ENCODE data around the gene BAHCC1. TPM values are rescaled to one million over a fixed set of nuclear protein-coding genes. Genes with fewer than 3 reads are reported as not detected.

BAHCC1 gene
- 6.5 to 8.7 TPM (median 8.6 TPM) in 5 replicates for total RNA-seq (2022; extraction: Qiagen RNA extraction)

GRCh38 chr17:81394921-81395599 is at the start of gene BAHCC1:
Gene BAHCC1, plus strand, starts transcription at chr17:81395457. Its CDS starts 4,283 bp downstream, at chr17:81399740.

GRCh38 chr17:81512562-81513371 is 117.5 kb downstream of the BAHCC1 start, which contains the start of gene ACTG1:
Gene ACTG1, minus strand, starts transcription at chr17:81512799. Its CDS starts 445 bp downstream, at chr17:81512354.

Other genes starting within 250 kb of the BAHCC1 start
- gene PVALEF, start 229.9 kb upstream of the BAHCC1 start, total RNA-seq (2022; extraction: Qiagen RNA extraction), result not detected in 5 replicates
- 0.29 to 0.64 TPM (median 0.50 TPM) in 5 replicates for gene AATK, start 229.2 kb upstream of the BAHCC1 start, total RNA-seq (2022; extraction: Qiagen RNA extraction)
- 6.4 to 8.5 TPM (median 7.8 TPM) in 5 replicates for gene CEP131, start 172.5 kb upstream of the BAHCC1 start, total RNA-seq (2022; extraction: Qiagen RNA extraction)
- 20.2 to 27.4 TPM (median 26.5 TPM) in 5 replicates for gene TEPSIN, start 156.4 kb upstream of the BAHCC1 start, total RNA-seq (2022; extraction: Qiagen RNA extraction)
- gene NDUFAF8, start 156.1 kb upstream of the BAHCC1 start, total RNA-seq (2022; extraction: Qiagen RNA extraction), result 82.5 to 221 TPM (median 212 TPM) in 5 replicates
- 59.4 to 74.1 TPM (median 69.2 TPM) in 5 replicates for gene SLC38A10, start 100.2 kb upstream of the BAHCC1 start, total RNA-seq (2022; extraction: Qiagen RNA extraction)
- 4,687 to 7,414 TPM (median 5,361 TPM) in 5 replicates for gene ACTG1, start 117.3 kb downstream of the BAHCC1 start, total RNA-seq (2022; extraction: Qiagen RNA extraction)
- 1.0 to 1.5 TPM (median 1.1 TPM) in 5 replicates for gene FSCN2, start 132.9 kb downstream of the BAHCC1 start, total RNA-seq (2022; extraction: Qiagen RNA extraction)
- 23.3 to 27.5 TPM (median 24.3 TPM) in 5 replicates for gene FAAP100, start 156.9 kb downstream of the BAHCC1 start, total RNA-seq (2022; extraction: Qiagen RNA extraction)
- gene NPLOC4, start 241.7 kb downstream of the BAHCC1 start, total RNA-seq (2022; extraction: Qiagen RNA extraction), result 92.6 to 101 TPM (median 93.6 TPM) in 5 replicates
- gene TSPAN10, start 241.7 kb downstream of the BAHCC1 start, total RNA-seq (2022; extraction: Qiagen RNA extraction), result 4.4 to 5.6 TPM (median 4.8 TPM) in 5 replicates

Measured in A549 treated with Hydrocortisone at 1 μM for 4 hours (cell line).